H1 (cell line): Measurements from ENCODE around the gene PIWIL1. TPM values are rescaled to one million over a fixed set of nuclear protein-coding genes. Genes with fewer than 3 reads are reported as not detected.

Source experiments
- CTCF ChIA-PET: fragments of 300-600 bp; sonication (Branson Sonifier 250); formaldehyde crosslinking; loops from one replicate; lab custom pipeline; 2021; ENCODE audit not compliant: partially characterized antibody; lab: Charles Lee
- POLR2A ChIA-PET: fragments of 300-600 bp; sonication (Branson Sonifier 250); formaldehyde crosslinking; loops from one replicate; lab custom pipeline; 2021; ENCODE audit warnings: inconsistent platforms; ENCODE audit not compliant: partially characterized antibody; lab: Charles Lee
- DNase-seq, 2 experiments: peaks; one replicate each; pipeline versions ENCODE4 v3.0.0 to v3.0.0-alpha.2; 2010 to 2022; ENCODE audit warnings: low spot score in 2 of 2, low read depth in 1 of 2, mixed read lengths in 1 of 2
- FAIRE-seq: peaks from 2 replicates; lab custom pipeline; 2011; peaks lifted over from hg19 to GRCh38; lab: Jason Lieb, UNC
- H2AFZ ChIP-seq: 2 replicates; pipeline ENCODE4 v1.8.1; 2012; ENCODE audit warnings: low read length, inconsistent platforms
- H2AK5ac ChIP-seq: 2 replicates; pipeline ENCODE4 v1.6.1; 2013; ENCODE audit warnings: low read depth, low read length
- H2BK120ac ChIP-seq: replicated peaks from 2 replicates; pipeline ENCODE3; 2013; ENCODE audit warnings: low read depth, low read length, inconsistent platforms
- H2BK12ac ChIP-seq: 2 replicates; pipeline ENCODE4 v1.6.1; 2013; ENCODE audit warnings: low read depth, low read length
- H2BK15ac ChIP-seq: 2 replicates; pipeline ENCODE4 v1.6.1; 2013; ENCODE audit warnings: low read length
- H2BK20ac ChIP-seq: 2 replicates; pipeline ENCODE4 v1.6.1; 2013; ENCODE audit warnings: low read length
- H2BK5ac ChIP-seq: 2 replicates; pipeline ENCODE4 v1.6.1; 2013; ENCODE audit warnings: low read depth, low read length
- H3K14ac ChIP-seq: 2 replicates; pipeline ENCODE4 v1.6.1; 2013; ENCODE audit warnings: inconsistent platforms; ENCODE audit not compliant: insufficient read length
- H3K18ac ChIP-seq: 2 replicates; pipeline ENCODE4 v1.6.1; 2013; ENCODE audit warnings: low read length; ENCODE audit errors: extremely low read depth
- H3K23ac ChIP-seq: 2 replicates; pipeline ENCODE4 v1.6.1; 2013; ENCODE audit warnings: inconsistent platforms; ENCODE audit not compliant: insufficient read length
- H3K23me2 ChIP-seq: 2 replicates; pipeline ENCODE4 v1.6.1; 2013; ENCODE audit warnings: low read depth, low read length
- H3K27ac ChIP-seq: 2 replicates; pipeline ENCODE4 v1.6.1; 2011; ENCODE audit warnings: low read depth, low read length, inconsistent platforms
- H3K27me3 ChIP-seq, 4 experiments: replicated peaks in 1 of 4; 1 replicate in 1 of 4; 2 replicates in 3 of 4; pipeline versions ENCODE4 v1.6.1 to v1.8.1; 2011 to 2013; ENCODE audit warnings: low read length in 3 of 4, mild to moderate bottlenecking in 3 of 4, inconsistent platforms in 2 of 4, mixed read lengths in 2 of 4, moderate library complexity in 1 of 4; ENCODE audit not compliant: control insufficient read depth in 3 of 4, insufficient read depth in 3 of 4; ENCODE audit errors: extremely low read depth in 1 of 4
- H3K36me3 ChIP-seq, 4 experiments: 2 replicates each; pipeline versions ENCODE4 v1.6.1 to v1.8.1; 2011 to 2013; ENCODE audit warnings: mild to moderate bottlenecking in 4 of 4, low read length in 3 of 4, moderate library complexity in 2 of 4, control low read depth in 1 of 4, inconsistent platforms in 1 of 4; ENCODE audit not compliant: insufficient read depth in 4 of 4, control insufficient read depth in 2 of 4
- H3K4ac ChIP-seq: replicated peaks from 2 replicates; pipeline ENCODE3; 2013; ENCODE audit warnings: low read length, low read depth, mixed read lengths, inconsistent platforms; ENCODE audit not compliant: insufficient read length
- H3K4me1 ChIP-seq, 4 experiments: replicated peaks in 1 of 4; 1 replicate in 1 of 4; 2 replicates in 3 of 4; pipeline versions ENCODE4 v1.6.1 to v1.8.1; 2011 to 2013; ENCODE audit warnings: low read length in 3 of 4, inconsistent platforms in 2 of 4, mixed read lengths in 1 of 4; ENCODE audit not compliant: insufficient read depth in 4 of 4, control insufficient read depth in 3 of 4
- H3K4me2 ChIP-seq, 2 experiments: 2 replicates each; pipeline versions ENCODE4 v1.6.1 to v1.8.1; 2011 to 2013; ENCODE audit warnings: low read depth in 2 of 2, low read length in 2 of 2, control low read depth in 1 of 2, inconsistent platforms in 1 of 2, mild to moderate bottlenecking in 1 of 2; ENCODE audit not compliant: insufficient read depth in 1 of 2
- H3K4me3 ChIP-seq, 4 experiments: fragments of 200-600, 300-600 bp in 1 of 4; sonication (generic), shearing (Covaris generic), sonication (Bioruptor Twin) in 1 of 4; 2 replicates each; pipeline versions ENCODE4 v1.5.1 to v1.8.1; 2011 to 2016; ENCODE audit warnings: low read length in 4 of 4, low read depth in 3 of 4, control low read depth in 2 of 4, inconsistent platforms in 2 of 4, mild to moderate bottlenecking in 2 of 4, mixed read lengths in 1 of 4, moderate library complexity in 1 of 4; ENCODE audit not compliant: insufficient read depth in 2 of 4; ENCODE audit errors: extremely low read depth in 1 of 4
- H3K56ac ChIP-seq: replicated peaks from 2 replicates; pipeline ENCODE3; 2013; ENCODE audit warnings: low read depth, mild to moderate bottlenecking, mixed read lengths, low read length, inconsistent platforms; ENCODE audit not compliant: insufficient read length
- H3K79me1 ChIP-seq: 2 replicates; pipeline ENCODE4 v1.6.1; 2013; ENCODE audit warnings: low read depth, low read length, control low read depth
- H3K79me2 ChIP-seq, 2 experiments: 2 replicates each; pipeline versions ENCODE4 v1.6.1 to v1.8.1; 2012 to 2013; ENCODE audit warnings: low read length in 2 of 2, mild to moderate bottlenecking in 2 of 2, inconsistent platforms in 1 of 2; ENCODE audit not compliant: insufficient read depth in 2 of 2, control insufficient read depth in 1 of 2
- H3K9ac ChIP-seq, 4 experiments: replicated peaks in 1 of 4; 1 replicate in 1 of 4; 2 replicates in 3 of 4; pipeline versions ENCODE4 v1.6.1 to v1.8.1; 2011 to 2013; ENCODE audit warnings: low read depth in 3 of 4, low read length in 3 of 4, control low read depth in 2 of 4, mild to moderate bottlenecking in 2 of 4, moderate library complexity in 2 of 4, inconsistent platforms in 1 of 4; ENCODE audit errors: extremely low read depth in 1 of 4
- H3K9me3 ChIP-seq, 2 experiments: 2 replicates each; pipeline versions ENCODE4 v1.6.1 to v1.8.1; 2012 to 2013; ENCODE audit warnings: mild to moderate bottlenecking in 2 of 2, moderate library complexity in 2 of 2, control low read depth in 1 of 2, inconsistent platforms in 1 of 2, low read depth in 1 of 2, low read length in 1 of 2, mixed read lengths in 1 of 2; ENCODE audit not compliant: insufficient read depth in 2 of 2
- H4K20me1 ChIP-seq, 2 experiments: replicated peaks in 1 of 2; 2 replicates each; pipeline versions ENCODE3 to v1.8.1; 2011 to 2013; ENCODE audit warnings: inconsistent platforms in 2 of 2, low read length in 2 of 2, mild to moderate bottlenecking in 1 of 2; ENCODE audit not compliant: insufficient read depth in 2 of 2, control insufficient read depth in 1 of 2
- H4K5ac ChIP-seq: 2 replicates; pipeline ENCODE4 v1.6.1; 2013; ENCODE audit warnings: low read length, low read depth, mixed read lengths, inconsistent platforms; ENCODE audit not compliant: insufficient read length
- H4K8ac ChIP-seq: 2 replicates; pipeline ENCODE4 v1.8.0; 2013; ENCODE audit warnings: mild to moderate bottlenecking, moderate library complexity, low read length, inconsistent platforms; ENCODE audit not compliant: insufficient read depth; ENCODE audit errors: extremely low read depth
- H4K91ac ChIP-seq: replicated peaks from 2 replicates; pipeline ENCODE3; 2013; ENCODE audit warnings: low read length, mixed read lengths, inconsistent platforms; ENCODE audit not compliant: insufficient read length
- CBX5 ChIP-seq: fragments of 300-800, 300-1000 bp; sonication (generic); IDR thresholded peaks from 2 replicates; pipeline ENCODE4 v1.7.1; 2016; ENCODE audit warnings: antibody characterized with exemption, low read length, low read depth
- CBX8 ChIP-seq: fragments of 300-800, 300-1000 bp; sonication (generic); IDR thresholded peaks from 2 replicates; pipeline ENCODE4 v1.7.1; 2016; ENCODE audit warnings: low read depth, low read length, borderline replicate concordance
- GABPA ChIP-seq: IDR thresholded peaks from 2 replicates; pipeline ENCODE4 v1.6.1; 2011; ENCODE audit warnings: mild to moderate bottlenecking, low read length, moderate library complexity, borderline replicate concordance; ENCODE audit not compliant: insufficient read depth
- WGBS, 2 experiments: shearing (Covaris generic) in 1 of 2; methylation state at CpG; one replicate each; pipeline versions ENCODE4 v1.1.6 to v1.1.7; 2013 to 2015; ENCODE audit warnings: low lambda C conversion rate in 2 of 2, mixed read lengths in 2 of 2, inconsistent platforms in 1 of 2, low coverage in 1 of 2, missing lambda C conversion rate in 1 of 2; ENCODE audit not compliant: insufficient replicate concordance in 2 of 2, insufficient coverage in 1 of 2, insufficient read length in 1 of 2; ENCODE audit errors: extremely low coverage in 1 of 2, missing lambda C conversion rate in 1 of 2; 5-methylcytosine and 5-hydroxymethylcytosine counted together
- polyA plus RNA-seq, 7 experiments: library from polyadenylated mRNA; depleted of rRNA in 3 of 7; stranded (reverse) in 5 of 7; unstranded in 2 of 7; fragments of >200 nt in 5 of 7; fragments of 200-250 nt in 2 of 7; gene quantifications; 1 replicate in 5 of 7; 2 replicates in 1 of 7; 4 replicates in 1 of 7; pipeline versions ENCODE4 v1.2.1 to v1.2.3, GENCODE V29; 2011 to 2013; ENCODE audit warnings: missing spikeins in 2 of 7, mixed read lengths in 2 of 7
- total RNA-seq: library from RNA; stranded (reverse); fragmentation: NEBNext Ultra II Directional; extraction: Animal tissue kit (Norgen Biotek cat#: 25700); gene quantifications from 2 replicates; pipeline ENCODE4 v1.2.1, GENCODE V29; 2021

Gene PIWIL1
- total and polyA plus RNA-seq, 2 of the 8 experiments (the other 6 are each of a cell fraction or from before 2014, with no cell fraction given) = not detected

GRCh38 chr12:130398100-130398848 is 60.6 kb downstream of the PIWIL1 start:
- no peak overlapping the region for H3K56ac ChIP-seq
- 0 out of 2 replicates have a peak overlapping the region, but pooled peaks have one; percentile 31 for H2AFZ ChIP-seq
- H3K27me3 ChIP-seq = no peaks in the 10 kb centered on the region
- no peak overlapping the region for H3K9ac ChIP-seq
- H2BK12ac ChIP-seq = no peak overlapping the region
- no peak for FAIRE-seq
- no peak for DNase-seq
- H3K23me2 ChIP-seq = no peaks in the 10 kb centered on the region
- no peak overlapping the region for H3K14ac ChIP-seq
- no peak overlapping the region for H3K23ac ChIP-seq
- H3K9me3 ChIP-seq = no peaks in the 10 kb centered on the region
- no peak overlapping the region for H3K27ac ChIP-seq
- H3K4me1 ChIP-seq = no peaks in the 10 kb centered on the region
- H2BK5ac ChIP-seq = no peak overlapping the region
- TF ChIP-seq GABPA = no peak
- TF ChIP-seq CBX8 = no peak
- no peak for TF ChIP-seq CBX5
- H4K91ac ChIP-seq = no peak overlapping the region
- POLR2A ChIA-PET = no interaction called here
- H3K4me2 ChIP-seq = no peak overlapping the region
- no peak overlapping the region for H3K4ac ChIP-seq
- no peaks in the 10 kb centered on the region for H3K36me3 ChIP-seq
- no peak overlapping the region for H2BK20ac ChIP-seq
- no peak overlapping the region for H3K18ac ChIP-seq
- no peak overlapping the region for H2BK15ac ChIP-seq
- no peaks in the 10 kb centered on the region for H3K79me2 ChIP-seq
- no peaks in the 10 kb centered on the region for H3K79me1 ChIP-seq
- H4K5ac ChIP-seq = no peak overlapping the region
- no peak overlapping the region for H2AK5ac ChIP-seq
- WGBS, 2 experiments = 81% methylated on average over 12 of the region's 12 CpGs; no CpG with 5 or more reads in 1 of the 2 experiments
- H4K8ac ChIP-seq = no peak overlapping the region
- no peak overlapping the region for H3K4me3 ChIP-seq
- H2BK120ac ChIP-seq = no peak overlapping the region
- CTCF ChIA-PET = interaction anchor here (0.7 to 1.7 kb wide), 4 partner anchors 9 to 357 kb away, joined by 3 to 7 read pairs (median 4); no protein-coding TSS in a partner anchor
- H4K20me1 ChIP-seq = no peaks in the 10 kb centered on the region
